ENCODE data around the gene DMKN.

DMKN gene

GRCh38 chr19:35521124-35521743, 7.8 kb upstream of the DMKN start:
- no peaks in the 10 kb centered on the region for H3K9me3 Mint-ChIP-seq
- no peak overlapping the region for H3K27ac Mint-ChIP-seq
- no peaks in the 10 kb centered on the region for H3K4me1 Mint-ChIP-seq (ENCODE audit: low read depth)
- H3K4me3 Mint-ChIP-seq = no peak overlapping the region
- no peaks in the 10 kb centered on the region for H3K36me3 Mint-ChIP-seq (ENCODE audit: low read depth)
- H3K27me3 Mint-ChIP-seq (ENCODE audit: low read depth) = peaks cover 6% of the 10 kb centered on the region

GRCh38 chr19:35519291-35519690, 5.8 kb upstream of the DMKN start:
- Mint-ChIP-seq H3K27ac (no peak overlapping the region), H3K27me3 (ENCODE audit: low read depth) (peaks cover 10% of the 10 kb centered on the region)

GRCh38 chr19:35518313-35518712, 4.9 kb upstream of the DMKN start:
- Mint-ChIP-seq H3K9me3 (no peaks in the 10 kb centered on the region), H3K27me3 (ENCODE audit: low read depth) (peaks cover 14% of the 10 kb centered on the region), H3K27ac (no peak overlapping the region), H3K4me3 (no peak overlapping the region), H3K36me3 (ENCODE audit: low read depth) (no peaks in the 10 kb centered on the region), H3K4me1 (ENCODE audit: low read depth) (no peaks in the 10 kb centered on the region)

More at GRCh38 chr19:35519291-35519690, 5.8 kb upstream of the DMKN start:
- Mint-ChIP-seq H3K9me3 (no peaks in the 10 kb centered on the region), H3K4me3 (no peak overlapping the region), H3K4me1 (ENCODE audit: low read depth) (no peaks in the 10 kb centered on the region), H3K36me3 (ENCODE audit: low read depth) (no peaks in the 10 kb centered on the region)

GRCh38 chr19:35517342-35517741, 3.9 kb upstream of the DMKN start:
- Mint-ChIP-seq H3K9me3 (no peaks in the 10 kb centered on the region), H3K36me3 (ENCODE audit: low read depth) (no peaks in the 10 kb centered on the region), H3K27me3 (ENCODE audit: low read depth) (peaks cover 22% of the 10 kb centered on the region), H3K4me1 (ENCODE audit: low read depth) (no peaks in the 10 kb centered on the region), H3K27ac (no peak overlapping the region), H3K4me3 (no peak overlapping the region)

- Mint-ChIP-seq H3K36me3 (ENCODE audit: low read depth) (no peaks in the 10 kb centered on the region), H3K27me3 (ENCODE audit: low read depth) (peaks cover 32% of the 10 kb centered on the region)
Measured at GRCh38 chr19:35516310-35516709, 2.9 kb upstream of the DMKN start.

GRCh38 chr19:35514282-35514809, 897 bp upstream of the DMKN start:
- Mint-ChIP-seq H3K9me3 (no peaks in the 10 kb centered on the region), H3K27ac (no peak overlapping the region), H3K36me3 (ENCODE audit: low read depth) (no peaks in the 10 kb centered on the region)

More at GRCh38 chr19:35516310-35516709, 2.9 kb upstream of the DMKN start:
- no peak overlapping the region for H3K27ac Mint-ChIP-seq
- no peaks in the 10 kb centered on the region for H3K4me1 Mint-ChIP-seq (ENCODE audit: low read depth)
- no peaks in the 10 kb centered on the region for H3K9me3 Mint-ChIP-seq
- no peak overlapping the region for H3K4me3 Mint-ChIP-seq

GRCh38 chr19:35512831-35513627, 420 bp downstream of the DMKN start:
- Mint-ChIP-seq H3K9me3 (no peaks in the 10 kb centered on the region), H3K27ac (no peak overlapping the region), H3K36me3 (ENCODE audit: low read depth) (no peaks in the 10 kb centered on the region), H3K4me3 (no peak overlapping the region), H3K4me1 (ENCODE audit: low read depth) (peaks cover 6% of the 10 kb centered on the region), H3K27me3 (ENCODE audit: low read depth) (peaks cover 62% of the 10 kb centered on the region)

More at GRCh38 chr19:35514282-35514809, 897 bp upstream of the DMKN start:
- Mint-ChIP-seq H3K4me3 (no peak overlapping the region), H3K27me3 (ENCODE audit: low read depth) (peaks cover 48% of the 10 kb centered on the region), H3K4me1 (ENCODE audit: low read depth) (peaks cover 4% of the 10 kb centered on the region)

GRCh38 chr19:35511337-35511736, 2.1 kb downstream of the DMKN start:
- H3K4me3 Mint-ChIP-seq = no peak overlapping the region

GRCh38 chr19:35510626-35510964, 2.9 kb downstream of the DMKN start:
- H3K27me3 Mint-ChIP-seq (ENCODE audit: low read depth) = peaks cover 71% of the 10 kb centered on the region
- no peaks in the 10 kb centered on the region for H3K36me3 Mint-ChIP-seq (ENCODE audit: low read depth)
- peaks cover 6% of the 10 kb centered on the region for H3K4me1 Mint-ChIP-seq (ENCODE audit: low read depth)
- no peak overlapping the region for H3K27ac Mint-ChIP-seq
- H3K9me3 Mint-ChIP-seq = no peaks in the 10 kb centered on the region
- H3K4me3 Mint-ChIP-seq = no peak overlapping the region

More at GRCh38 chr19:35511337-35511736, 2.1 kb downstream of the DMKN start:
- Mint-ChIP-seq H3K36me3 (ENCODE audit: low read depth) (no peaks in the 10 kb centered on the region), H3K27ac (no peak overlapping the region), H3K27me3 (ENCODE audit: low read depth) (peaks cover 63% of the 10 kb centered on the region), H3K9me3 (no peaks in the 10 kb centered on the region), H3K4me1 (ENCODE audit: low read depth) (peaks cover 6% of the 10 kb centered on the region)

GRCh38 chr19:35509861-35510625, 3.4 kb downstream of the DMKN start:
- Mint-ChIP-seq H3K4me3 (peak overlapping the region; percentile 40), H3K36me3 (ENCODE audit: low read depth) (no peaks in the 10 kb centered on the region), H3K27me3 (ENCODE audit: low read depth) (peaks cover 76% of the 10 kb centered on the region), H3K27ac (no peak overlapping the region), H3K9me3 (no peaks in the 10 kb centered on the region), H3K4me1 (ENCODE audit: low read depth) (peaks cover 6% of the 10 kb centered on the region)

- Mint-ChIP-seq H3K36me3 (ENCODE audit: low read depth) (no peaks in the 10 kb centered on the region), H3K27ac (no peak overlapping the region), H3K4me3 (no peak overlapping the region), H3K27me3 (ENCODE audit: low read depth) (peaks cover 73% of the 10 kb centered on the region), H3K9me3 (no peaks in the 10 kb centered on the region), H3K4me1 (ENCODE audit: low read depth) (peaks cover 6% of the 10 kb centered on the region)
Measured at GRCh38 chr19:35509018-35509652, 4.3 kb downstream of the DMKN start.

- Mint-ChIP-seq H3K36me3 (ENCODE audit: low read depth) (no peaks in the 10 kb centered on the region), H3K27me3 (ENCODE audit: low read depth) (peaks cover 66% of the 10 kb centered on the region), H3K9me3 (no peaks in the 10 kb centered on the region), H3K27ac (no peak overlapping the region), H3K4me1 (ENCODE audit: low read depth) (peaks cover 6% of the 10 kb centered on the region), H3K4me3 (no peak overlapping the region)
Measured at GRCh38 chr19:35508129-35508528, 5.3 kb downstream of the DMKN start.

GRCh38 chr19:35507561-35507960, 5.9 kb downstream of the DMKN start:
- peaks cover 61% of the 10 kb centered on the region for H3K27me3 Mint-ChIP-seq (ENCODE audit: low read depth)
- H3K4me3 Mint-ChIP-seq = no peak overlapping the region
- no peaks in the 10 kb centered on the region for H3K36me3 Mint-ChIP-seq (ENCODE audit: low read depth)
- H3K4me1 Mint-ChIP-seq (ENCODE audit: low read depth) = peaks cover 6% of the 10 kb centered on the region
- H3K27ac Mint-ChIP-seq = no peak overlapping the region
- no peaks in the 10 kb centered on the region for H3K9me3 Mint-ChIP-seq

- H3K36me3 Mint-ChIP-seq (ENCODE audit: low read depth) = no peaks in the 10 kb centered on the region
- H3K4me1 Mint-ChIP-seq (ENCODE audit: low read depth) = peaks cover 6% of the 10 kb centered on the region
- H3K9me3 Mint-ChIP-seq = no peaks in the 10 kb centered on the region
- no peak overlapping the region for H3K4me3 Mint-ChIP-seq
- H3K27ac Mint-ChIP-seq = no peak overlapping the region
- peaks cover 48% of the 10 kb centered on the region for H3K27me3 Mint-ChIP-seq (ENCODE audit: low read depth)
Measured at GRCh38 chr19:35506011-35506410, 7.4 kb downstream of the DMKN start.
